HepG2 (cell line): Measurements from ENCODE around the gene C16orf95. TPM values are rescaled to one million over a fixed set of nuclear protein-coding genes. Genes with fewer than 3 reads are reported as not detected.

Experiments
- ATAC-seq: fragments of 200-7000 bp; cut with Tn5 transposase; 3 replicates; pipeline ENCODE4 v1.9.1; 2020; ENCODE audit warnings: mild to moderate bottlenecking, moderate library complexity
- BruUV-seq: library from RNA; stranded (reverse); fragments of 400-500 nt; replicated peaks from 2 replicates; lab custom pipeline; 2021; lab: Mats Ljungman, UMichigan
- CTCF ChIA-PET: fragments of 300-600 bp; formaldehyde crosslinking; extraction: SDS; loops from one replicate; lab custom pipeline; 2021; ENCODE audit warnings: low total read pairs, inconsistent platforms, low intra/inter-chr PET ratio; lab: Yijun Ruan, JAX
- POLR2A ChIA-PET: fragments of 350-600 bp; sonication (Branson Sonifier 250); formaldehyde crosslinking; loops from one replicate; lab custom pipeline; 2020; ENCODE audit warnings: antibody characterized with exemption, inconsistent platforms; lab: Yijun Ruan, JAX
- DNase-seq: peaks from one replicate; pipeline ENCODE4 v3.0.0-alpha.2; 2015; ENCODE audit warnings: low spot score
- FAIRE-seq: peaks from 3 replicates; lab custom pipeline; 2011; peaks lifted over from hg19 to GRCh38; lab: Jason Lieb, UNC
- H2AFZ ChIP-seq: one replicate; pipeline ENCODE4 v1.6.1; 2011; ENCODE audit warnings: low read length, inconsistent platforms
- H3K27ac ChIP-seq: fragments of 300-600 bp; 3 replicates; pipeline ENCODE4 v1.8.0; 2011; ENCODE audit warnings: mixed run types, mild to moderate bottlenecking, mixed read lengths, low read length, inconsistent platforms; ENCODE audit not compliant: insufficient read depth; ENCODE audit errors: extremely low read length
- H3K27me3 ChIP-seq, 2 experiments: fragments of 200-600 bp in 1 of 2; 2 replicates in 1 of 2; 3 replicates in 1 of 2; pipeline versions ENCODE4 v1.6.0 to v1.8.0; 2011; ENCODE audit warnings: low read length in 2 of 2, mild to moderate bottlenecking in 2 of 2, moderate library complexity in 2 of 2, inconsistent platforms in 1 of 2; ENCODE audit not compliant: insufficient read depth in 2 of 2, control insufficient read depth in 1 of 2
- H3K36me3 ChIP-seq, 2 experiments: fragments of 200-600 bp in 1 of 2; replicated peaks in 1 of 2; 2 replicates in 1 of 2; 3 replicates in 1 of 2; pipeline versions ENCODE4 v1.5.1 to v1.8.0; 2011; ENCODE audit warnings: low read length in 2 of 2, inconsistent platforms in 1 of 2; ENCODE audit not compliant: insufficient read depth in 2 of 2, control insufficient read depth in 1 of 2
- H3K4me1 ChIP-seq: 2 replicates; pipeline ENCODE4 v1.5.1; 2012; ENCODE audit warnings: low read length, inconsistent platforms; ENCODE audit not compliant: insufficient read depth
- H3K4me2 ChIP-seq: 2 replicates; pipeline ENCODE4 v1.6.0; 2011; ENCODE audit warnings: low read depth, low read length, inconsistent platforms
- H3K4me3 ChIP-seq, 3 experiments: fragments of 200-600 bp in 1 of 3; sonication (generic), shearing (Covaris generic) in 1 of 3; replicated peaks in 1 of 3; 2 replicates each; pipeline ENCODE4 v1.5.1; 2011 to 2016; ENCODE audit warnings: low read length in 3 of 3, inconsistent platforms in 2 of 3, low read depth in 2 of 3, mild to moderate bottlenecking in 2 of 3, control low read depth in 1 of 3, mixed read lengths in 1 of 3; ENCODE audit not compliant: insufficient read depth in 1 of 3
- H3K79me2 ChIP-seq: one replicate; pipeline ENCODE4 v1.6.1; 2011; ENCODE audit warnings: low read length, inconsistent platforms; ENCODE audit not compliant: insufficient read depth
- H3K9ac ChIP-seq: 2 replicates; pipeline ENCODE4 v1.6.0; 2011; ENCODE audit warnings: mild to moderate bottlenecking, low read depth, low read length, inconsistent platforms; ENCODE audit not compliant: insufficient read depth
- H3K9me3 ChIP-seq: 2 replicates; pipeline ENCODE4 v1.5.1; 2012; ENCODE audit warnings: mild to moderate bottlenecking, low read length
- H4K20me1 ChIP-seq: 2 replicates; pipeline ENCODE4 v1.6.0; 2011; ENCODE audit warnings: inconsistent platforms, mild to moderate bottlenecking, low read length, moderate library complexity; ENCODE audit not compliant: insufficient read depth
- HDAC6 ChIP-seq: fragments of 200-600 bp; sonication (generic); IDR thresholded peaks from 2 replicates; pipeline ENCODE4 v1.7.0; 2017; ENCODE audit warnings: mild to moderate bottlenecking, antibody characterized with exemption, low read length, low read depth
- THYN1 ChIP-seq: sonication (generic); formaldehyde crosslinking; IDR thresholded peaks from 2 replicates; pipeline ENCODE4 v1.8.1; 2023; ENCODE audit warnings: low read depth, mild to moderate bottlenecking, moderate library complexity, missing genetic modification reagents, borderline replicate concordance
- WGBS: methylation state at CpG from one replicate; pipeline ENCODE4 v1.1.6; 2017; ENCODE audit warnings: low lambda C conversion rate; 5-methylcytosine and 5-hydroxymethylcytosine counted together
- in situ Hi-C: cut with HindIII; loops from 2 replicates; pipeline ENCODE4 v1.10.0; 2017; ENCODE audit warnings: low pct_unique_long_range_greater_than_20kb; ENCODE audit not compliant: extremely low pct_ligation_motif_present
- intact Hi-C: fragments of 100-400 bp; cut with micrococcal nuclease; formaldehyde crosslinking; loops from one replicate; pipeline ENCODE4 v1.10.0; 2022; ENCODE audit not compliant: unreplicated experiment
- polyA plus RNA-seq, 8 experiments: library from polyadenylated mRNA; depleted of rRNA in 3 of 8; stranded (reverse) in 7 of 8; unstranded in 1 of 8; fragments of >200 nt; fragmentation: Illumina TruSeq in 4 of 8; extraction: Trizol in 4 of 8; gene quantifications; 2 replicates each; pipeline versions ENCODE4 v1.2.1 to v1.2.3, GENCODE V29; 2011 to 2016; ENCODE audit warnings: low read depth in 4 of 8, missing spikeins in 1 of 8, mixed read lengths in 1 of 8; ENCODE audit not compliant: insufficient read depth in 1 of 8
- total RNA-seq, 5 experiments: library from RNA; depleted of rRNA; stranded (reverse); fragments of >200 nt; fragmentation: Illumina TruSeq; extraction: Trizol; gene quantifications; 2 replicates each; pipeline ENCODE4 v1.2.3, GENCODE V29; 2016; ENCODE audit warnings: low read depth in 1 of 5
- TF ChIP-seq, protein P1 (sequence below), 2 experiments: IDR thresholded peaks; 2 replicates each; pipeline ENCODE4 v1.6.1; 2011 to 2012; ENCODE audit warnings: low read length in 2 of 2, borderline replicate concordance in 1 of 2, low read depth in 1 of 2, mild to moderate bottlenecking in 1 of 2, moderate library complexity in 1 of 2

The C16orf95 gene
- total and polyA plus RNA-seq, 2 of the 13 experiments (the other 11 are each of a cell fraction or from before 2014, with no cell fraction given), result 2.8 to 8.6 TPM

DNA sequence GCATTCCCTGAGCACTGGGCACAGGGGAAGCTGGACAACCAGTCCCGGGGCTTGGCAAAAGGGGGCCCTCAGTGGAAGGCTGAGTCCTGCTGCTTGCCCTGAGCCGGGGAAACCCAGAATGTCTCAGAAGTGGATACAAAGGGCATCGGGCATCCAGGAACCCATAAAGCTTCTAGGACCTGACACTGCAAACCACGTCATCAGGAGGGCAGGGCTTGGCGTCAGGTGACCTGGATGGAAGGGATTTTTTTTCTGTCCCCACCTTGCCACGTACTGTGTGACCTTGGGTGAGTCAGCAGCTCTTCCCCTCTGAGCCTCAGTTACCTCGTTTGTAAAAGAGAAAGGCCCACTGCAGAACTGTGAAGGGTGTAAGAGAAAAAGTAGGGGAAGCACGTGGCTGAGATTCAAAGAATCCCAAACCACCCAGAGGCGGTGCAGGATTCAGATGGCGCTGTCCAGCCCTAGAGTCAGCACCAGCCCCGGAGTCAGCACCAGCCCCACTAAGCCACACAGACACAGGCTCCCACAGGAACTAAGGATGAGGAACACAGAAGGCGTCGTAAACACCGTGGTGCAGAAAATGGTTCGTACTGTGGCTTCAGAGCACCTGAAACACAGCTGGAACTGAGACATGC, 53.7 kb downstream of the C16orf95 start:
- POLR2A ChIA-PET, result no interaction called here
- Histone ChIP-seq H3K27ac (no peak overlapping the region), H3K9me3 (peaks cover 7% of the 10 kb centered on the region), H2AFZ (no peak overlapping the region), H3K36me3 (no peaks in the 10 kb centered on the region), H3K9ac (no peak overlapping the region), H4K20me1 (no peaks in the 10 kb centered on the region), H3K79me2 (no peaks in the 10 kb centered on the region), H3K4me2 (no peak overlapping the region), H3K27me3 (no peaks in the 10 kb centered on the region), H3K4me1 (peaks cover 20% of the 10 kb centered on the region), H3K4me3 (no peak overlapping the region)
- in situ Hi-C loops, result no loop called here
- DNase-seq (no peak), FAIRE-seq (no peak), ATAC-seq (no peak)
- TF ChIP-seq, protein P1, sequence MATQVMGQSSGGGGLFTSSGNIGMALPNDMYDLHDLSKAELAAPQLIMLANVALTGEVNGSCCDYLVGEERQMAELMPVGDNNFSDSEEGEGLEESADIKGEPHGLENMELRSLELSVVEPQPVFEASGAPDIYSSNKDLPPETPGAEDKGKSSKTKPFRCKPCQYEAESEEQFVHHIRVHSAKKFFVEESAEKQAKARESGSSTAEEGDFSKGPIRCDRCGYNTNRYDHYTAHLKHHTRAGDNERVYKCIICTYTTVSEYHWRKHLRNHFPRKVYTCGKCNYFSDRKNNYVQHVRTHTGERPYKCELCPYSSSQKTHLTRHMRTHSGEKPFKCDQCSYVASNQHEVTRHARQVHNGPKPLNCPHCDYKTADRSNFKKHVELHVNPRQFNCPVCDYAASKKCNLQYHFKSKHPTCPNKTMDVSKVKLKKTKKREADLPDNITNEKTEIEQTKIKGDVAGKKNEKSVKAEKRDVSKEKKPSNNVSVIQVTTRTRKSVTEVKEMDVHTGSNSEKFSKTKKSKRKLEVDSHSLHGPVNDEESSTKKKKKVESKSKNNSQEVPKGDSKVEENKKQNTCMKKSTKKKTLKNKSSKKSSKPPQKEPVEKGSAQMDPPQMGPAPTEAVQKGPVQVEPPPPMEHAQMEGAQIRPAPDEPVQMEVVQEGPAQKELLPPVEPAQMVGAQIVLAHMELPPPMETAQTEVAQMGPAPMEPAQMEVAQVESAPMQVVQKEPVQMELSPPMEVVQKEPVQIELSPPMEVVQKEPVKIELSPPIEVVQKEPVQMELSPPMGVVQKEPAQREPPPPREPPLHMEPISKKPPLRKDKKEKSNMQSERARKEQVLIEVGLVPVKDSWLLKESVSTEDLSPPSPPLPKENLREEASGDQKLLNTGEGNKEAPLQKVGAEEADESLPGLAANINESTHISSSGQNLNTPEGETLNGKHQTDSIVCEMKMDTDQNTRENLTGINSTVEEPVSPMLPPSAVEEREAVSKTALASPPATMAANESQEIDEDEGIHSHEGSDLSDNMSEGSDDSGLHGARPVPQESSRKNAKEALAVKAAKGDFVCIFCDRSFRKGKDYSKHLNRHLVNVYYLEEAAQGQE (IDR thresholded peaks at IDR 0.05; ENCODE audit: borderline replicate concordance in 1 of 2, low read depth in 1 of 2, low read length in 2 of 2), result peak in 1 of 2 experiments; percentile 65; a peak in 3 of 4 replicates
- no peak for TF ChIP-seq THYN1 (CRISPR knock-in tag)
- no peak for TF ChIP-seq HDAC6
- CTCF ChIA-PET, result no interaction called here
- intact Hi-C loops, result no loop called here
- 77% methylated on average over 12 of the region's 15 CpGs for WGBS
- no TSS peak for BruUV-seq
